ENCODE results near the gene COX5A.

- TF ChIP-seq CTCF (IDR thresholded peaks at IDR 0.05) (no peak), POLR2AphosphoS5 (IDR thresholded peaks at IDR 0.05) (no peak)
Observed at GRCh38 chr15:74967670-74968069, 29.8 kb upstream of the COX5A start.

All from esophagus muscularis mucosa (tissue), 3 donors.